Endothelial cell of umbilical vein (primary cell): ENCODE measurements around the gene FGF22. TPM values are rescaled to one million over a fixed set of nuclear protein-coding genes. Genes with fewer than 3 reads are reported as not detected.

Source experiments
- BruUV-seq: library from RNA; stranded (reverse); fragments of 400-500 nt; replicated peaks from 2 replicates; lab custom pipeline; 2021; lab: Mats Ljungman, UMichigan
- CTCF ChIA-PET: fragments of 300-600, 350-600 bp; sonication (Branson Sonifier 250); formaldehyde crosslinking; loops from one replicate; lab custom pipeline; 2021; ENCODE audit warnings: antibody characterized with exemption, inconsistent platforms; lab: Charles Lee
- POLR2A ChIA-PET: fragments of 300-600, 350-600 bp; sonication (Branson Sonifier 250); formaldehyde crosslinking; loops from one replicate; lab custom pipeline; 2021; ENCODE audit warnings: antibody characterized with exemption, inconsistent platforms; lab: Charles Lee
- DNase-seq: peaks from one replicate; pipeline ENCODE4 v3.0.0-alpha.2; 2011; ENCODE audit warnings: low read depth, low spot score
- FAIRE-seq: peaks from 2 replicates; lab custom pipeline; 2011; peaks lifted over from hg19 to GRCh38; lab: Jason Lieb, UNC
- H2AFZ ChIP-seq: 2 replicates; pipeline ENCODE4 v1.6.0; 2012; ENCODE audit warnings: low read depth, low read length, control low read depth, inconsistent platforms
- H3K27ac ChIP-seq: 2 replicates; pipeline ENCODE4 v1.5.1; 2011; ENCODE audit warnings: low read depth, mild to moderate bottlenecking, control low read depth, low read length, moderate library complexity; ENCODE audit not compliant: insufficient read depth
- H3K27me3 ChIP-seq, 2 experiments: 2 replicates each; pipeline versions ENCODE4 v1.6.0 to v1.6.1; 2011; ENCODE audit warnings: low read length in 2 of 2, mixed read lengths in 1 of 2; ENCODE audit not compliant: control insufficient read depth in 2 of 2, insufficient read depth in 2 of 2
- H3K36me3 ChIP-seq, 2 experiments: 2 replicates in 1 of 2; 3 replicates in 1 of 2; pipeline ENCODE4 v1.5.1; 2011; ENCODE audit warnings: low read length in 2 of 2, mild to moderate bottlenecking in 1 of 2, moderate library complexity in 1 of 2; ENCODE audit not compliant: control insufficient read depth in 2 of 2, insufficient read depth in 2 of 2; ENCODE audit errors: extremely low read depth in 1 of 2
- H3K4me1 ChIP-seq: 3 replicates; pipeline ENCODE4 v1.5.1; 2011; ENCODE audit warnings: mild to moderate bottlenecking, low read length; ENCODE audit not compliant: control insufficient read depth, insufficient read depth; ENCODE audit errors: extremely low read depth
- H3K4me2 ChIP-seq: 2 replicates; pipeline ENCODE4 v1.6.1; 2011; ENCODE audit warnings: low read length, control low read depth, mixed read lengths; ENCODE audit not compliant: insufficient read depth
- H3K4me3 ChIP-seq, 3 experiments: fragments of 200-600 bp in 1 of 3; sonication (generic), shearing (Covaris generic) in 1 of 3; replicated peaks in 1 of 3; 2 replicates each; pipeline ENCODE4 v1.5.1; 2011 to 2016; ENCODE audit warnings: control low read depth in 3 of 3, low read length in 3 of 3, mild to moderate bottlenecking in 2 of 3, inconsistent platforms in 1 of 3, low read depth in 1 of 3, moderate library complexity in 1 of 3; ENCODE audit not compliant: insufficient read depth in 1 of 3
- H3K79me2 ChIP-seq: 2 replicates; pipeline ENCODE4 v1.6.0; 2012; ENCODE audit warnings: low read length, inconsistent platforms; ENCODE audit not compliant: control insufficient read depth, insufficient read depth
- H3K9ac ChIP-seq: replicated peaks from 2 replicates; pipeline ENCODE3; 2011; ENCODE audit warnings: low read length, control low read depth; ENCODE audit not compliant: insufficient read depth; ENCODE audit errors: extremely low read depth
- H3K9me1 ChIP-seq: replicated peaks from 3 replicates; pipeline ENCODE4 v1.6.0; 2011; ENCODE audit warnings: mild to moderate bottlenecking, low read length; ENCODE audit not compliant: control insufficient read depth, insufficient read depth; ENCODE audit errors: extremely low read depth
- H3K9me3 ChIP-seq: replicated peaks from 2 replicates; pipeline ENCODE4 v1.5.1; 2012; ENCODE audit warnings: low read length, inconsistent platforms; ENCODE audit not compliant: control insufficient read depth, insufficient read depth
- H4K20me1 ChIP-seq: replicated peaks from 2 replicates; pipeline ENCODE3; 2011; ENCODE audit warnings: mild to moderate bottlenecking, low read length; ENCODE audit not compliant: control insufficient read depth, insufficient read depth; ENCODE audit errors: extremely low read depth
- CTCF ChIP-seq, 2 donors: IDR thresholded peaks; 1 replicate in 1 of 2; 2 replicates in 1 of 2; pipeline ENCODE4 v1.5.1; 2011; ENCODE audit warnings: low read length in 2 of 2, mild to moderate bottlenecking in 2 of 2, moderate library complexity in 2 of 2, control low read depth in 1 of 2, inconsistent platforms in 1 of 2, low read depth in 1 of 2; ENCODE audit not compliant: insufficient read depth in 1 of 2; ENCODE audit errors: extremely low read depth in 1 of 2
- EZH2 ChIP-seq: IDR thresholded peaks from 2 replicates; pipeline ENCODE4 v1.6.1; 2012; ENCODE audit warnings: borderline replicate concordance, low read depth, mild to moderate bottlenecking, moderate library complexity, low read length, inconsistent platforms; ENCODE audit not compliant: severe bottlenecking
- FOS ChIP-seq: IDR thresholded peaks from 2 replicates; pipeline ENCODE4 v1.6.1; 2011; ENCODE audit warnings: mild to moderate bottlenecking, low read length, moderate library complexity, borderline replicate concordance; ENCODE audit not compliant: insufficient read depth
- GATA2 ChIP-seq: IDR thresholded peaks from 2 replicates; pipeline ENCODE4 v1.7.0; 2011; ENCODE audit warnings: low read depth, mild to moderate bottlenecking, moderate library complexity, mixed read lengths, low read length; ENCODE audit not compliant: insufficient read length, insufficient read depth
- JUN ChIP-seq: IDR thresholded peaks from 2 replicates; pipeline ENCODE4 v1.6.1; 2011; ENCODE audit warnings: borderline replicate concordance, low read depth; ENCODE audit not compliant: insufficient read length, insufficient read depth
- MYC ChIP-seq: IDR thresholded peaks from one replicate; pipeline ENCODE4 v1.6.1; 2011; ENCODE audit warnings: mild to moderate bottlenecking, low read depth, low read length
- POLR2A ChIP-seq: IDR thresholded peaks from 2 replicates; pipeline ENCODE4 v1.6.1; 2012; ENCODE audit warnings: low read depth, mild to moderate bottlenecking, control low read depth, low read length
- POLR2AphosphoS5 ChIP-seq: IDR thresholded peaks from 2 replicates; pipeline ENCODE4 v1.6.1; 2012; ENCODE audit warnings: low read depth, mild to moderate bottlenecking, control low read depth, low read length, moderate library complexity; ENCODE audit not compliant: insufficient read depth
- dilution Hi-C: fragments of 300-500 bp; cut with MboI; formaldehyde crosslinking; loops from one replicate; pipeline ENCODE4 v1.15.0; 2019; ENCODE audit warnings: low sequenced_read_pairs; ENCODE audit not compliant: extremely low pct_ligation_motif_present
- intact Hi-C: fragments of 100-400 bp; cut with micrococcal nuclease; formaldehyde crosslinking; loops from one replicate; pipeline ENCODE4 v1.10.0; 2022
- polyA plus RNA-seq, 4 experiments: library from polyadenylated mRNA; depleted of rRNA in 3 of 4; stranded (reverse) in 3 of 4; unstranded in 1 of 4; fragments of >200 nt; gene quantifications; 2 replicates each; pipeline versions ENCODE4 v1.2.1 to v1.2.3, GENCODE V29; 2011 to 2012; ENCODE audit warnings: missing spikeins in 1 of 4
- total RNA-seq: library from RNA; stranded (reverse); gene quantifications from 2 replicates; pipeline ENCODE4 v1.2.3, GENCODE V29; 2021
- TF ChIP-seq, protein P1 (sequence below): IDR thresholded peaks from 2 replicates; pipeline ENCODE4 v1.6.1; 2011; ENCODE audit not compliant: insufficient read depth, insufficient read length

The FGF22 gene
- total and polyA plus RNA-seq, 2 donors (not counting 3 experiments of a cell fraction or from before 2014, with no cell fraction given) = 0.07 TPM; not detected in 1

GRCh38 chr19:613732-614567, 25.7 kb upstream of the FGF22 start:
- no peak overlapping the region for H3K27ac ChIP-seq
- no TSS peak for BruUV-seq
- no peaks in the 10 kb centered on the region for H3K27me3 ChIP-seq
- ChIA-PET POLR2A (no interaction called here), CTCF (no interaction called here)
- no peak overlapping the region for H3K4me2 ChIP-seq
- no peaks in the 10 kb centered on the region for H4K20me1 ChIP-seq
- TF ChIP-seq POLR2AphosphoS5 (no peak), MYC (no peak), GATA2 (no peak), EZH2 (no peak), CTCF (IDR thresholded peaks at IDR 0.05; ENCODE audit: extremely low read depth in 1 of 2, insufficient read depth in 1 of 2, low read depth in 1 of 2, low read length in 2 of 2) (no peak), FOS (no peak), JUN (no peak), POLR2A (no peak)
- TF ChIP-seq, protein P1, sequence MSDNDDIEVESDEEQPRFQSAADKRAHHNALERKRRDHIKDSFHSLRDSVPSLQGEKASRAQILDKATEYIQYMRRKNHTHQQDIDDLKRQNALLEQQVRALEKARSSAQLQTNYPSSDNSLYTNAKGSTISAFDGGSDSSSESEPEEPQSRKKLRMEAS = no peak
- peaks cover 8% of the 10 kb centered on the region for H3K4me1 ChIP-seq
- H3K9me3 ChIP-seq = no peaks in the 10 kb centered on the region
- no peak for DNase-seq
- no peak for FAIRE-seq
- no peak overlapping the region for H2AFZ ChIP-seq
- no peak overlapping the region for H3K4me3 ChIP-seq
- H3K9me1 ChIP-seq = no peaks in the 10 kb centered on the region
- dilution Hi-C loops (no loop called here), intact Hi-C loops (no loop called here)
- peaks cover 3 to 5% of the 10 kb centered on the region in 2 experiments for H3K36me3 ChIP-seq
- no peak overlapping the region for H3K9ac ChIP-seq
- no peaks in the 10 kb centered on the region for H3K79me2 ChIP-seq
